Mesenchymal stem cell (in vitro differentiated cells and primary cell): ENCODE measurements around the gene STX18.

ENCODE experiments used
- DNase-seq: peaks from one replicate; pipeline ENCODE4 v3.0.0-alpha.2; 2013
- H2AFZ ChIP-seq: one replicate; pipeline ENCODE4 v1.6.1; 2013; ENCODE audit warnings: low read depth, mild to moderate bottlenecking, control low read depth, inconsistent platforms, low read length, moderate library complexity
- H2AK5ac ChIP-seq: 2 replicates; pipeline ENCODE4 v1.6.1; 2013; ENCODE audit warnings: low read length, moderate library complexity, mild to moderate bottlenecking, inconsistent platforms; ENCODE audit not compliant: severe bottlenecking
- H2BK120ac ChIP-seq: one replicate; pipeline ENCODE4 v1.6.1; 2013; ENCODE audit warnings: low read depth, mild to moderate bottlenecking, inconsistent platforms, low read length, moderate library complexity
- H2BK12ac ChIP-seq, 2 experiments: one replicate each; pipeline ENCODE4 v1.6.1; 2013; ENCODE audit warnings: inconsistent platforms in 2 of 2, low read length in 2 of 2, mild to moderate bottlenecking in 2 of 2, moderate library complexity in 2 of 2, control low read depth in 1 of 2
- H2BK15ac ChIP-seq: one replicate; pipeline ENCODE4 v1.6.1; 2013; ENCODE audit warnings: mild to moderate bottlenecking, low read depth, inconsistent platforms; ENCODE audit not compliant: poor library complexity, severe bottlenecking
- H2BK5ac ChIP-seq: 2 replicates; pipeline ENCODE4 v1.6.1; 2013; ENCODE audit warnings: low read depth, mild to moderate bottlenecking, low read length, control low read depth, inconsistent platforms; ENCODE audit not compliant: poor library complexity, severe bottlenecking
- H3K14ac ChIP-seq, 2 experiments: one replicate each; pipeline ENCODE4 v1.6.1; 2013; ENCODE audit warnings: inconsistent platforms in 2 of 2, low read length in 2 of 2, control low read depth in 1 of 2, mild to moderate bottlenecking in 1 of 2, moderate library complexity in 1 of 2
- H3K18ac ChIP-seq, 2 experiments: one replicate each; pipeline ENCODE4 v1.6.1; 2013; ENCODE audit warnings: inconsistent platforms in 2 of 2, low read length in 2 of 2, control low read depth in 1 of 2, low read depth in 1 of 2, mild to moderate bottlenecking in 1 of 2
- H3K23ac ChIP-seq, 2 experiments: one replicate each; pipeline ENCODE4 v1.6.1; 2013; ENCODE audit warnings: inconsistent platforms in 2 of 2, low read length in 2 of 2, mild to moderate bottlenecking in 2 of 2, moderate library complexity in 2 of 2, control low read depth in 1 of 2
- H3K27ac ChIP-seq: 2 replicates; pipeline ENCODE4 v1.5.1; 2013; ENCODE audit warnings: mild to moderate bottlenecking, moderate library complexity, low read length, control low read depth, inconsistent platforms; ENCODE audit not compliant: poor library complexity, severe bottlenecking
- H3K27me3 ChIP-seq, 2 experiments: 2 replicates each; pipeline versions ENCODE4 v1.6.1 to v1.7.0; 2013; ENCODE audit warnings: low read length in 2 of 2, mild to moderate bottlenecking in 2 of 2, moderate library complexity in 2 of 2, control low read depth in 1 of 2, inconsistent platforms in 1 of 2; ENCODE audit not compliant: control insufficient read depth in 1 of 2, insufficient read depth in 1 of 2
- H3K36me3 ChIP-seq, 2 experiments: 2 replicates each; pipeline versions ENCODE4 v1.6.1 to v1.7.0; 2013; ENCODE audit warnings: low read length in 2 of 2, control low read depth in 1 of 2, inconsistent platforms in 1 of 2, low read depth in 1 of 2, mild to moderate bottlenecking in 1 of 2; ENCODE audit not compliant: insufficient read depth in 2 of 2, control insufficient read depth in 1 of 2
- H3K4ac ChIP-seq, 2 experiments: one replicate each; pipeline ENCODE4 v1.6.1; 2013; ENCODE audit warnings: inconsistent platforms in 2 of 2, low read length in 2 of 2, mild to moderate bottlenecking in 2 of 2, moderate library complexity in 2 of 2, control low read depth in 1 of 2, low read depth in 1 of 2
- H3K4me1 ChIP-seq: 2 replicates; pipeline ENCODE4 v1.6.1; 2013; ENCODE audit warnings: low read depth, low read length, control low read depth; ENCODE audit not compliant: control insufficient read depth, insufficient read depth
- H3K4me2 ChIP-seq: 2 replicates; pipeline ENCODE4 v1.6.1; 2013; ENCODE audit warnings: low read length, mild to moderate bottlenecking, inconsistent platforms; ENCODE audit not compliant: poor library complexity, severe bottlenecking
- H3K4me3 ChIP-seq, 2 experiments: 2 replicates each; pipeline versions ENCODE4 v1.5.1 to v1.7.0; 2013; ENCODE audit warnings: low read length in 2 of 2, mild to moderate bottlenecking in 2 of 2, control low read depth in 1 of 2, low read depth in 1 of 2; ENCODE audit not compliant: insufficient read depth in 1 of 2
- H3K79me1 ChIP-seq: replicated peaks from 2 replicates; pipeline ENCODE4 v1.6.1; 2013; ENCODE audit warnings: mild to moderate bottlenecking, control low read depth, low read length, inconsistent platforms; ENCODE audit not compliant: poor library complexity, severe bottlenecking
- H3K9ac ChIP-seq: 2 replicates; pipeline ENCODE4 v1.7.0; 2013; ENCODE audit warnings: mild to moderate bottlenecking, low read length, moderate library complexity
- H3K9me3 ChIP-seq: 2 replicates; pipeline ENCODE4 v1.7.0; 2013; ENCODE audit warnings: mild to moderate bottlenecking, low read length; ENCODE audit not compliant: control insufficient read depth
- H4K8ac ChIP-seq: one replicate; pipeline ENCODE4 v1.6.1; 2013; ENCODE audit warnings: inconsistent platforms, mild to moderate bottlenecking, low read length, moderate library complexity
- H4K91ac ChIP-seq: one replicate; pipeline ENCODE4 v1.6.1; 2013; ENCODE audit warnings: mild to moderate bottlenecking, low read length, inconsistent platforms
- WGBS: methylation state at CpG from one replicate; pipeline ENCODE4 v1.1.7; 2013; ENCODE audit warnings: mixed read lengths; 5-methylcytosine and 5-hydroxymethylcytosine counted together

STX18 gene

GRCh38 chr4:4521731-4522130 is 20.1 kb downstream of the STX18 start:
- Histone ChIP-seq H3K14ac (no peak overlapping the region), H2BK120ac (no peak overlapping the region), H3K4me3 (no peak overlapping the region), H3K23ac (no peak overlapping the region), H2BK5ac (no peak overlapping the region), H2BK12ac (no peak overlapping the region), H3K27me3 (no peaks in the 10 kb centered on the region), H2AFZ (no peak overlapping the region), H2AK5ac (no peak overlapping the region), H4K8ac (no peak overlapping the region), H3K27ac (no peak overlapping the region), H4K91ac (no peak overlapping the region), H3K9ac (peak overlapping the region; percentile 37), H3K4ac (no peak overlapping the region), H3K18ac (no peak overlapping the region), H3K4me2 (no peak overlapping the region), H3K9me3 (no peaks in the 10 kb centered on the region), H2BK15ac (no peak overlapping the region), H3K36me3 (peaks cover 0 to 10% of the 10 kb centered on the region in 2 experiments), H3K79me1 (peaks cover 22% of the 10 kb centered on the region), H3K4me1 (peaks cover 1% of the 10 kb centered on the region)
- WGBS = 96% methylated on average over 2 of the region's 2 CpGs
- no peak for DNase-seq

DNA sequence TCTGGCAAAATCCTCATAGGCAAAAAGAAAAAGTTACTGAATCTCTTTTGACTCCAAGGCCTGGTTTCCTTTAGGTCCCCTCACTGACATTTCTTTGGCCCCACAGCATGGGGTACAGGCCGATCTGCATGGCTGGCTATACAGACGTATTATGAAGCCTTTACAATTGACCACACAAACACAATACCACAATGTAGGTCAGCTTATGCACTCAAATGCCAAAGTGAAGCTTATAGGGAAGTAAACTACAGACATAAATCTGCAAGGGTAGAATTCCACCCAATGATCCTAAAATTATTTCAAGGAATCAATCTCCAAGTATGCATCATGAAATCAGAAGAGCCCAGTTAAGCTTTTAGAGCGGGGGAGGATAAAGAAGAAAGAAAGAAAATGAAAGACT is 20.7 kb downstream of the STX18 start:
- WGBS = 95% methylated on average over 3 of the region's 3 CpGs

DNA sequence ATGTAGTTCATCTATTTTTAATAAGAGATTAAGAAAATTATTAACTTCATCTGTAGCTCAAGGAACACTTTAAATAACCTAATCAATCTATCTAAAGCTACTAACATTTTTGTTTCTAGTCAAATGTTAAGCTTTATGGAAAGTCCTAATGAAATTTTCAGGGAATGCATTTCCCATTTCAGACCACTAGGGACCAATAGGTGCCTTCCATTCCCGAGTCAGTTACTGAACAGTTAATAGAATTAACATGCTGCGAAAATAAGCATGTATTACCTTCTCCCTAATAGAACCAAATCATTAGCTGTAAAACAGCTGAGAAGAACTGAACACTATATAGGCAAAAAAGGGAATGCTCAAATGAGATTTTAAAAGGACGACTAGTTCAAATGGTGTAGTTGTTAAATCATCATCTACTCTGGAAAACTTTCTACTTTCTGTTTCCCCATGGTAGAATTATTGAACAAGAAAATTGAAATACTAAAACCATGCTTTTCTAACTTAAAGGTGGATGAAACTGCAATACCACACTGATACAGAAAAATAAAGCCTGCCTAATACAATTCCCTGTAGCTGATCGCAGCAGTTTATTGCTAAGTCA is 22.5 kb downstream of the STX18 start:
- no peaks in the 10 kb centered on the region for H3K27me3 ChIP-seq
- no peak overlapping the region for H3K14ac ChIP-seq
- no peak overlapping the region for H3K4ac ChIP-seq
- no peak overlapping the region for H2AK5ac ChIP-seq
- no peak overlapping the region for H4K8ac ChIP-seq
- 14% methylated on average over 1 of the region's 4 CpGs for WGBS
- H3K18ac ChIP-seq = no peak overlapping the region
- no peak overlapping the region for H4K91ac ChIP-seq
- peak; percentile 57 for DNase-seq
- H3K9me3 ChIP-seq = no peaks in the 10 kb centered on the region
- H3K9ac ChIP-seq = peak overlapping the region; percentile 70
- H3K4me2 ChIP-seq = no peak overlapping the region
- H2BK120ac ChIP-seq = no peak overlapping the region
- H2BK15ac ChIP-seq = no peak overlapping the region
- no peak overlapping the region for H2AFZ ChIP-seq
- peaks cover under 1% of the 10 kb centered on the region for H3K4me1 ChIP-seq
- H2BK5ac ChIP-seq = no peak overlapping the region
- H3K36me3 ChIP-seq = no peaks in the 10 kb centered on the region
- H3K4me3 ChIP-seq = peak overlapping the region in 1 of 2 experiments; percentile 69
- H3K27ac ChIP-seq = no peak overlapping the region
- peaks cover 11% of the 10 kb centered on the region for H3K79me1 ChIP-seq
- no peak overlapping the region for H3K23ac ChIP-seq
- H2BK12ac ChIP-seq = no peak overlapping the region

More for the DNA sequence above, 20.7 kb downstream of the STX18 start:
- Histone ChIP-seq H3K36me3 (peaks cover 0 to 5% of the 10 kb centered on the region in 2 experiments), H3K18ac (no peak overlapping the region), H4K91ac (no peak overlapping the region), H3K27me3 (no peaks in the 10 kb centered on the region), H3K4me2 (no peak overlapping the region), H3K23ac (no peak overlapping the region), H2AFZ (no peak overlapping the region), H3K14ac (no peak overlapping the region), H3K9ac (no peak overlapping the region), H3K9me3 (no peaks in the 10 kb centered on the region), H3K4ac (no peak overlapping the region), H3K27ac (no peak overlapping the region), H2AK5ac (no peak overlapping the region), H2BK15ac (no peak overlapping the region), H3K79me1 (peaks cover 18% of the 10 kb centered on the region), H2BK120ac (no peak overlapping the region), H2BK5ac (no peak overlapping the region), H3K4me1 (peaks cover 1% of the 10 kb centered on the region), H3K4me3 (no peak overlapping the region), H4K8ac (no peak overlapping the region), H2BK12ac (no peak overlapping the region)
- DNase-seq = no peak

- no peak overlapping the region for H3K4me3 ChIP-seq
- H3K27ac ChIP-seq = no peak overlapping the region
- H2BK12ac ChIP-seq = no peak overlapping the region
- H3K9me3 ChIP-seq = no peaks in the 10 kb centered on the region
- no peak overlapping the region for H3K4me2 ChIP-seq
- H2BK5ac ChIP-seq = no peak overlapping the region
- H2AK5ac ChIP-seq = no peak overlapping the region
- H4K8ac ChIP-seq = no peak overlapping the region
- H3K23ac ChIP-seq = no peak overlapping the region
- H2AFZ ChIP-seq = no peak overlapping the region
- H3K36me3 ChIP-seq = no peaks in the 10 kb centered on the region
- H3K14ac ChIP-seq = no peak overlapping the region
- no peaks in the 10 kb centered on the region for H3K27me3 ChIP-seq
- H4K91ac ChIP-seq = no peak overlapping the region
- H3K18ac ChIP-seq = no peak overlapping the region
- H3K9ac ChIP-seq = peak overlapping the region; percentile 70
- H3K79me1 ChIP-seq = peaks cover 11% of the 10 kb centered on the region
- 85% methylated on average over 3 of the region's 5 CpGs for WGBS
- H3K4me1 ChIP-seq = no peaks in the 10 kb centered on the region
- no peak overlapping the region for H3K4ac ChIP-seq
- H2BK120ac ChIP-seq = no peak overlapping the region
- DNase-seq = no peak
- no peak overlapping the region for H2BK15ac ChIP-seq
These were observed 23.1 kb downstream of the STX18 start for GRCh38 chr4:4518747-4519146.
